Peyer's patch (tissue), 4 donors: ENCODE results near the gene CALN1.

Source experiments
- CTCF ChIP-seq, 6 experiments: fragments of 450-650 bp in 4 of 6; fragments of 200-600 bp in 2 of 6; sonication (generic) in 1 of 6; IDR thresholded peaks; one replicate each; pipeline ENCODE4 v1.5.1; 2017 to 2019; ENCODE audit warnings: antibody characterized with exemption in 6 of 6, mild to moderate bottlenecking in 3 of 6, moderate library complexity in 1 of 6
- POLR2A ChIP-seq, 2 donors: fragments of 450-650 bp; IDR thresholded peaks; one replicate each; pipeline ENCODE4 v1.5.1; 2017; ENCODE audit warnings: antibody characterized with exemption in 2 of 2, mild to moderate bottlenecking in 2 of 2, moderate library complexity in 2 of 2

GRCh38 chr7:71739520-71740173 lies 672.5 kb downstream of the CALN1 start:
- TF ChIP-seq CTCF (IDR thresholded peaks at IDR 0.05) (no peak), POLR2A (IDR thresholded peaks at IDR 0.05) (no peak)
